ENCODE measurements around the gene CNTRL.
"Not testable (repeated sequence)": the region's sequence is repeated elsewhere in the genome, so short reads cannot be mapped to it uniquely, and the experiment has no call there.

CNTRL gene

GRCh38 chr9:121154782-121155181 is 80.0 kb downstream of the CNTRL start:
- H3K4me3 ChIP-seq (ENCODE audit: extremely low read depth, insufficient read depth, low read length, poor library complexity, severe bottlenecking) = no peak overlapping the region
- peaks cover 3% of the 10 kb centered on the region for H3K4me1 ChIP-seq (ENCODE audit: control insufficient read depth, insufficient read depth, low read length, poor library complexity, severe bottlenecking)
- no peaks in the 10 kb centered on the region for H3K9me3 ChIP-seq (ENCODE audit: control insufficient read depth, low read length)
- WGBS, 2 experiments (ENCODE audit: insufficient coverage in 2 of 2) = 93 to 94% methylated on average over 3 of the region's 6 CpGs
- H3K36me3 ChIP-seq (ENCODE audit: control insufficient read depth, insufficient read depth, low read length) = peaks cover 10% of the 10 kb centered on the region
- H3K27ac ChIP-seq (ENCODE audit: low read depth, low read length, severe bottlenecking) = no peak overlapping the region

GRCh38 chr9:121156263-121156731 is 81.5 kb downstream of the CNTRL start:
- Histone ChIP-seq H3K27ac (ENCODE audit: low read depth, low read length, severe bottlenecking) (no peak overlapping the region), H3K36me3 (ENCODE audit: control insufficient read depth, insufficient read depth, low read length) (peaks cover 18% of the 10 kb centered on the region), H3K9me3 (ENCODE audit: control insufficient read depth, low read length) (no peaks in the 10 kb centered on the region), H3K4me1 (ENCODE audit: control insufficient read depth, insufficient read depth, low read length, poor library complexity, severe bottlenecking) (peaks cover 3% of the 10 kb centered on the region), H3K4me3 (ENCODE audit: extremely low read depth, insufficient read depth, low read length, poor library complexity, severe bottlenecking) (no peak overlapping the region)
- WGBS, 2 experiments (ENCODE audit: insufficient coverage in 2 of 2) = 93 to 100% methylated on average over 1 to 2 of the region's 2 CpGs

- Histone ChIP-seq H3K4me1 (ENCODE audit: control insufficient read depth, insufficient read depth, low read length, poor library complexity, severe bottlenecking) (peaks cover 3% of the 10 kb centered on the region), H3K27ac (ENCODE audit: low read depth, low read length, severe bottlenecking) (no peak overlapping the region), H3K36me3 (ENCODE audit: control insufficient read depth, insufficient read depth, low read length) (peaks cover 23% of the 10 kb centered on the region), H3K4me3 (ENCODE audit: extremely low read depth, insufficient read depth, low read length, poor library complexity, severe bottlenecking) (no peak overlapping the region), H3K9me3 (ENCODE audit: control insufficient read depth, low read length) (no peaks in the 10 kb centered on the region)
- WGBS, 2 experiments (ENCODE audit: insufficient coverage in 2 of 2) = 90 to 100% methylated on average over 2 of the region's 4 CpGs
Observed at GRCh38 chr9:121157939-121158338, 83.2 kb downstream of the CNTRL start.

GRCh38 chr9:121160025-121160424 is 85.3 kb downstream of the CNTRL start:
- no peak overlapping the region for H3K27ac ChIP-seq (ENCODE audit: low read depth, low read length, severe bottlenecking)
- peaks cover 3% of the 10 kb centered on the region for H3K4me1 ChIP-seq (ENCODE audit: control insufficient read depth, insufficient read depth, low read length, poor library complexity, severe bottlenecking)
- no peaks in the 10 kb centered on the region for H3K9me3 ChIP-seq (ENCODE audit: control insufficient read depth, low read length)
- H3K36me3 ChIP-seq (ENCODE audit: control insufficient read depth, insufficient read depth, low read length) = peaks cover 23% of the 10 kb centered on the region
- H3K4me3 ChIP-seq (ENCODE audit: extremely low read depth, insufficient read depth, low read length, poor library complexity, severe bottlenecking) = no peak overlapping the region
- WGBS, 2 experiments (ENCODE audit: insufficient coverage in 2 of 2) = no CpG with 5 or more reads among the region's 1 CpG

- Histone ChIP-seq H3K4me3 (ENCODE audit: extremely low read depth, insufficient read depth, low read length, poor library complexity, severe bottlenecking) (no peak overlapping the region), H3K9me3 (ENCODE audit: control insufficient read depth, low read length) (no peaks in the 10 kb centered on the region), H3K27ac (ENCODE audit: low read depth, low read length, severe bottlenecking) (no peak overlapping the region), H3K4me1 (ENCODE audit: control insufficient read depth, insufficient read depth, low read length, poor library complexity, severe bottlenecking) (no peaks in the 10 kb centered on the region), H3K36me3 (ENCODE audit: control insufficient read depth, insufficient read depth, low read length) (peaks cover 26% of the 10 kb centered on the region)
- WGBS, 2 experiments (ENCODE audit: insufficient coverage in 2 of 2) = 90 to 100% methylated on average over 2 of the region's 2 CpGs
Observed at GRCh38 chr9:121168052-121168451, 93.3 kb downstream of the CNTRL start.

- Histone ChIP-seq H3K9me3 (ENCODE audit: control insufficient read depth, low read length) (no peaks in the 10 kb centered on the region), H3K4me1 (ENCODE audit: control insufficient read depth, insufficient read depth, low read length, poor library complexity, severe bottlenecking) (no peaks in the 10 kb centered on the region), H3K4me3 (ENCODE audit: extremely low read depth, insufficient read depth, low read length, poor library complexity, severe bottlenecking) (no peak overlapping the region), H3K36me3 (ENCODE audit: control insufficient read depth, insufficient read depth, low read length) (peaks cover 36% of the 10 kb centered on the region), H3K27ac (ENCODE audit: low read depth, low read length, severe bottlenecking) (no peak overlapping the region)
- WGBS, 2 experiments (ENCODE audit: insufficient coverage in 2 of 2) = 40 to 92% methylated on average over 1 to 2 of the region's 3 CpGs
Observed at GRCh38 chr9:121169094-121169601, 94.4 kb downstream of the CNTRL start.

GRCh38 chr9:121171236-121171635 is 96.5 kb downstream of the CNTRL start:
- Histone ChIP-seq H3K4me3 (ENCODE audit: extremely low read depth, insufficient read depth, low read length, poor library complexity, severe bottlenecking) (no peak overlapping the region), H3K9me3 (ENCODE audit: control insufficient read depth, low read length) (no peaks in the 10 kb centered on the region), H3K36me3 (ENCODE audit: control insufficient read depth, insufficient read depth, low read length) (peaks cover 44% of the 10 kb centered on the region), H3K27ac (ENCODE audit: low read depth, low read length, severe bottlenecking) (no peak overlapping the region), H3K4me1 (ENCODE audit: control insufficient read depth, insufficient read depth, low read length, poor library complexity, severe bottlenecking) (no peaks in the 10 kb centered on the region)
- 100% methylated on average over 4 of the region's 5 CpGs for WGBS, 2 experiments (ENCODE audit: insufficient coverage in 2 of 2)

GRCh38 chr9:121172726-121173487 is 98.2 kb downstream of the CNTRL start:
- no CpG with 5 or more reads among the region's 1 CpG for WGBS, 2 experiments (ENCODE audit: insufficient coverage in 2 of 2)
- Histone ChIP-seq H3K4me1 (ENCODE audit: control insufficient read depth, insufficient read depth, low read length, poor library complexity, severe bottlenecking) (no peaks in the 10 kb centered on the region), H3K4me3 (ENCODE audit: extremely low read depth, insufficient read depth, low read length, poor library complexity, severe bottlenecking) (no peak overlapping the region), H3K36me3 (ENCODE audit: control insufficient read depth, insufficient read depth, low read length) (peaks cover 51% of the 10 kb centered on the region), H3K9me3 (ENCODE audit: control insufficient read depth, low read length) (no peaks in the 10 kb centered on the region), H3K27ac (ENCODE audit: low read depth, low read length, severe bottlenecking) (no peak overlapping the region)

GRCh38 chr9:121173501-121173900 is 98.7 kb downstream of the CNTRL start:
- H3K4me3 ChIP-seq (ENCODE audit: extremely low read depth, insufficient read depth, low read length, poor library complexity, severe bottlenecking) = no peak overlapping the region
- WGBS, 2 experiments (ENCODE audit: insufficient coverage in 2 of 2) = 87 to 93% methylated on average over 6 of the region's 7 CpGs
- H3K36me3 ChIP-seq (ENCODE audit: control insufficient read depth, insufficient read depth, low read length) = peaks cover 57% of the 10 kb centered on the region
- no peaks in the 10 kb centered on the region for H3K9me3 ChIP-seq (ENCODE audit: control insufficient read depth, low read length)
- H3K4me1 ChIP-seq (ENCODE audit: control insufficient read depth, insufficient read depth, low read length, poor library complexity, severe bottlenecking) = no peaks in the 10 kb centered on the region
- no peak overlapping the region for H3K27ac ChIP-seq (ENCODE audit: low read depth, low read length, severe bottlenecking)

GRCh38 chr9:121178676-121179372 is 104.1 kb downstream of the CNTRL start:
- no peak overlapping the region for H3K27ac ChIP-seq (ENCODE audit: low read depth, low read length, severe bottlenecking)
- no peaks in the 10 kb centered on the region for H3K4me1 ChIP-seq (ENCODE audit: control insufficient read depth, insufficient read depth, low read length, poor library complexity, severe bottlenecking)
- H3K9me3 ChIP-seq (ENCODE audit: control insufficient read depth, low read length) = no peaks in the 10 kb centered on the region
- H3K36me3 ChIP-seq (ENCODE audit: control insufficient read depth, insufficient read depth, low read length) = peaks cover 70% of the 10 kb centered on the region
- 97 to 100% methylated on average over 2 to 3 of the region's 6 CpGs for WGBS, 2 experiments (ENCODE audit: insufficient coverage in 2 of 2)
- H3K4me3 ChIP-seq (ENCODE audit: extremely low read depth, insufficient read depth, low read length, poor library complexity, severe bottlenecking) = no peak overlapping the region

- not testable (repeated sequence) for H3K27ac ChIP-seq (ENCODE audit: low read depth, low read length, severe bottlenecking); H3K4me1 ChIP-seq (ENCODE audit: control insufficient read depth, insufficient read depth, low read length, poor library complexity, severe bottlenecking); H3K4me3 ChIP-seq (ENCODE audit: extremely low read depth, insufficient read depth, low read length, poor library complexity, severe bottlenecking); H3K9me3 ChIP-seq (ENCODE audit: control insufficient read depth, low read length)
- H3K36me3 ChIP-seq (ENCODE audit: control insufficient read depth, insufficient read depth, low read length) = peaks cover 73% of the 10 kb centered on the region
- no CpG with 5 or more reads among the region's 1 CpG for WGBS, 2 experiments (ENCODE audit: insufficient coverage in 2 of 2)
Observed at GRCh38 chr9:121179373-121179721, 104.6 kb downstream of the CNTRL start.

All from mesodermal cell (in vitro differentiated cells).